HG03460 (cell line): ENCODE data around the gene AUNIP.
"Not testable (repeated sequence)": the region's sequence is repeated elsewhere in the genome, so short reads cannot be mapped to it uniquely, and the experiment has no call there.

Experiments
- ATAC-seq: cut with Tn5 transposase; IDR thresholded peaks from one replicate; pipeline ENCODE4 v1.9.1; 2021; ENCODE audit not compliant: unreplicated experiment

AUNIP gene

GRCh38 chr1:25867210-25867991 is 8.1 kb upstream of the AUNIP start:
- no peak for ATAC-seq

GRCh38 chr1:25866288-25866687 is 7.0 kb upstream of the AUNIP start:
- ATAC-seq: no peak

GRCh38 chr1:25864434-25864833 is 5.2 kb upstream of the AUNIP start:
- no peak for ATAC-seq

GRCh38 chr1:25863486-25864262 is 4.4 kb upstream of the AUNIP start:
- no peak for ATAC-seq

GRCh38 chr1:25862785-25863485 is 3.7 kb upstream of the AUNIP start:
- ATAC-seq: no peak

- ATAC-seq: no peak
Observed at GRCh38 chr1:25861316-25862286, 2.3 kb upstream of the AUNIP start.

GRCh38 chr1:25858494-25858893 is 763 bp downstream of the AUNIP start:
- no peak for ATAC-seq

- ATAC-seq: no peak
Observed at GRCh38 chr1:25856856-25857255, 2.4 kb downstream of the AUNIP start.

- ATAC-seq: no peak
Observed at GRCh38 chr1:25854554-25854953, 4.7 kb downstream of the AUNIP start.

- no peak for ATAC-seq
Observed at GRCh38 chr1:25848531-25848930, 10.7 kb downstream of the AUNIP start.

- no peak for ATAC-seq
Observed at GRCh38 chr1:25847929-25848328, 11.3 kb downstream of the AUNIP start.

- no peak for ATAC-seq
Observed at GRCh38 chr1:25845664-25846063, 13.6 kb downstream of the AUNIP start.

- ATAC-seq: no peak
Observed at GRCh38 chr1:25844536-25845337, 14.5 kb downstream of the AUNIP start.

- no peak for ATAC-seq
Observed at GRCh38 chr1:25843483-25843882, 15.8 kb downstream of the AUNIP start.

GRCh38 chr1:25839808-25840207 is 19.4 kb downstream of the AUNIP start:
- ATAC-seq: not testable (repeated sequence)

GRCh38 chr1:25837262-25837875 is 21.9 kb downstream of the AUNIP start:
- no peak for ATAC-seq

GRCh38 chr1:25836695-25837094 is 22.6 kb downstream of the AUNIP start:
- ATAC-seq: no peak

- no peak for ATAC-seq
Observed at GRCh38 chr1:25834894-25835293, 24.4 kb downstream of the AUNIP start.

- ATAC-seq: no peak
Observed at GRCh38 chr1:25833158-25833557, 26.1 kb downstream of the AUNIP start.
